Heart left ventricle (tissue), 16 donors: ENCODE results near the gene SUMF1. TPM values are rescaled to one million over a fixed set of nuclear protein-coding genes. Genes with fewer than 3 reads are reported as not detected.

Experiments used
- ATAC-seq, 4 donors: fragments of 200-7000 bp; cut with Tn5 transposase; one replicate each; pipeline ENCODE4 v1.9.1; 2020 to 2022; ENCODE audit warnings: moderate library complexity in 4 of 4, mild to moderate bottlenecking in 3 of 4, moderate number of reproducible peaks in 1 of 4
- DNase-seq, 5 donors: peaks; one replicate each; pipeline ENCODE4 v3.0.0-alpha.2; 2020
- H3K27ac ChIP-seq, 12 donors: fragments of 200-600 bp; sonication (generic) in 4 of 12; one replicate each; pipeline versions ENCODE4 v1.5.0 to v1.8.0; 2016 to 2022; ENCODE audit warnings: mild to moderate bottlenecking in 2 of 12
- H3K27me3 ChIP-seq, 9 donors: fragments of 200-600 bp; sonication (generic) in 2 of 9; one replicate each; pipeline versions ENCODE4 v1.5.1 to v1.8.0; 2016 to 2022; ENCODE audit warnings: mild to moderate bottlenecking in 3 of 9
- H3K36me3 ChIP-seq, 9 donors: fragments of 200-600 bp; sonication (generic) in 2 of 9; one replicate each; pipeline versions ENCODE4 v1.5.0 to v1.8.0; 2018 to 2022; ENCODE audit warnings: mild to moderate bottlenecking in 2 of 9
- H3K4me1 ChIP-seq, 12 donors: fragments of 200-600 bp; sonication (generic) in 4 of 12; one replicate each; pipeline versions ENCODE4 v1.5.0 to v1.8.0; 2016 to 2022; ENCODE audit warnings: mild to moderate bottlenecking in 3 of 12
- H3K4me3 ChIP-seq, 12 donors: fragments of 200-600 bp; sonication (generic) in 4 of 12; one replicate each; pipeline versions ENCODE4 v1.5.0 to v1.8.0; 2017 to 2022; ENCODE audit warnings: mild to moderate bottlenecking in 9 of 12, moderate library complexity in 4 of 12
- H3K9me3 ChIP-seq, 12 donors: fragments of 200-600 bp; sonication (generic) in 4 of 12; one replicate each; pipeline versions ENCODE4 v1.5.0 to v1.8.0; 2016 to 2022; ENCODE audit warnings: mild to moderate bottlenecking in 1 of 12
- POLR2A ChIP-seq, 2 donors: fragments of 450-650 bp; IDR thresholded peaks; one replicate each; pipeline ENCODE4 v1.6.1; 2017; ENCODE audit warnings: antibody characterized with exemption in 2 of 2, mild to moderate bottlenecking in 2 of 2, moderate library complexity in 2 of 2
- WGBS, 4 donors: extraction: QIAGEN DNeasy Blood & Tissue Kit in 2 of 4; methylation state at CpG; one replicate each; pipeline versions ENCODE4 v1.1.5 to v1.1.7; 2013 to 2018; 5-methylcytosine and 5-hydroxymethylcytosine counted together
- intact Hi-C, 10 donors: fragments of 100-400 bp; cut with DNase I; formaldehyde crosslinking; loops; one replicate each; pipeline versions ENCODE4 v1.11.1 to v1.14.2; 2022
- polyA plus RNA-seq, 2 donors: library from polyadenylated mRNA; stranded (reverse); fragments of 200-250 nt; gene quantifications; one replicate each; pipeline ENCODE4 v1.2.3, GENCODE V29; 2013
- total RNA-seq, 9 donors: library from RNA; depleted of rRNA in 2 of 9; stranded (reverse); fragments of >200 nt in 2 of 9; fragmentation: NEBNext Ultra II Directional in 3 of 9; extraction: Animal tissue kit (Norgen Biotek cat#: 25700) in 3 of 9; gene quantifications; one replicate each; pipeline versions ENCODE4 v1.1.0 to v1.2.4, GENCODE V29; 2016 to 2023
- TF ChIP-seq, protein P1 (sequence below), 12 donors: fragments of 200-600 bp; sonication (generic) in 4 of 12; IDR thresholded peaks; one replicate each; pipeline versions ENCODE4 v1.5.0 to v1.8.0; 2018 to 2022; ENCODE audit warnings: antibody characterized with exemption in 12 of 12, mild to moderate bottlenecking in 5 of 12
- donor health status: ischemic (EF 13 %, LVEDD 7.1; RV severe dilation, severe dysfunction).
- donor health status: healthy with polysubstance abuse.
- donor health status: DM: no; HTN: yes; CAD: no.
- donor health status: DM: no; HTN: no; CAD: no.
- donor health status: ischemic (EF 25% LVEDD 6.9; RV normal size, moderate dysfunction).
- donor health status: ischemic (EF 25% LVEDD 5.7; RV mildly dilated, moderate dysfunction).
- donor health status: healthy.
- donor health status: DM: yes; HTN: yes; CAD: no.
- donor health status: ischemic (EF 35%, LVEDD 5.7; RV mildly dilated, moderate dysfunction).
- donor health status: nonischemic (EF 11% LVEDD 7.7; RV severe dilation, severe dysfunction).
- donor health status: DM: yes; HTN: yes; CAD: no.
- donor health status: PGD.
- donor health status: ischemic (EF 29% LVEDD 5.4; RV normal size, mild dysfunction).
- donor health status: nonischemic (EF 23%, LVEDD 6.1; RV moderate dilation, normal function).

The SUMF1 gene
- total and polyA plus RNA-seq, 11 donors: 3.9 to 21.1 (median 11.2) TPM

DNA sequence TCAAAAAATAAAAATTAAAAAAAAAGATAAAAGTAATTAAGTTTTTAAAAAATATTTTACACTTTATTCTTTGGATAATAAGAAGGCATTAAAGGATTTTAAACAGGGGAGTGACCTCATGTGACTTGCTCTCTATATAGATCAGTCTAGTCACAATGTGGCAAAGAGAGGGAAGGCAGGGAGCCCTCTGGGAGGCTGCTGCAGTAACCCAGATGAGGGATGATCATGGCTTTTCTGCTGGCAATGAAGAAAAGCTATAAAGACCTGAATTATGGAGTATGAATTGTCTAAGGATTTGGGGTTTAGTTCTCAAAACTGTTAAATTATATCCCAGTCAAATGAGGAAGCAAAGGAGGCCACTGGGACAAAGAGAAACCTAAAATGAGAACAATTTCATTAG, 58.1 kb downstream of the SUMF1 start:
- Histone ChIP-seq H3K27me3 (no peaks in the 10 kb centered on the region), H3K4me3 (no peak overlapping the region), H3K9me3 (no peaks in the 10 kb centered on the region), H3K36me3 (peaks cover 0 to 51% (median 18%) of the 10 kb centered on the region in 9 donors), H3K4me1 (peaks cover 0 to 6% (median 0%) of the 10 kb centered on the region in 12 donors), H3K27ac (no peak overlapping the region)
- ATAC-seq: no peak
- no peak for TF ChIP-seq POLR2A (IDR thresholded peaks at IDR 0.05)
- TF ChIP-seq, protein P1, sequence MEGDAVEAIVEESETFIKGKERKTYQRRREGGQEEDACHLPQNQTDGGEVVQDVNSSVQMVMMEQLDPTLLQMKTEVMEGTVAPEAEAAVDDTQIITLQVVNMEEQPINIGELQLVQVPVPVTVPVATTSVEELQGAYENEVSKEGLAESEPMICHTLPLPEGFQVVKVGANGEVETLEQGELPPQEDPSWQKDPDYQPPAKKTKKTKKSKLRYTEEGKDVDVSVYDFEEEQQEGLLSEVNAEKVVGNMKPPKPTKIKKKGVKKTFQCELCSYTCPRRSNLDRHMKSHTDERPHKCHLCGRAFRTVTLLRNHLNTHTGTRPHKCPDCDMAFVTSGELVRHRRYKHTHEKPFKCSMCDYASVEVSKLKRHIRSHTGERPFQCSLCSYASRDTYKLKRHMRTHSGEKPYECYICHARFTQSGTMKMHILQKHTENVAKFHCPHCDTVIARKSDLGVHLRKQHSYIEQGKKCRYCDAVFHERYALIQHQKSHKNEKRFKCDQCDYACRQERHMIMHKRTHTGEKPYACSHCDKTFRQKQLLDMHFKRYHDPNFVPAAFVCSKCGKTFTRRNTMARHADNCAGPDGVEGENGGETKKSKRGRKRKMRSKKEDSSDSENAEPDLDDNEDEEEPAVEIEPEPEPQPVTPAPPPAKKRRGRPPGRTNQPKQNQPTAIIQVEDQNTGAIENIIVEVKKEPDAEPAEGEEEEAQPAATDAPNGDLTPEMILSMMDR (IDR thresholded peaks at IDR 0.05): no peak
- DNase-seq: no peak
- intact Hi-C loops: no loop called here

DNA sequence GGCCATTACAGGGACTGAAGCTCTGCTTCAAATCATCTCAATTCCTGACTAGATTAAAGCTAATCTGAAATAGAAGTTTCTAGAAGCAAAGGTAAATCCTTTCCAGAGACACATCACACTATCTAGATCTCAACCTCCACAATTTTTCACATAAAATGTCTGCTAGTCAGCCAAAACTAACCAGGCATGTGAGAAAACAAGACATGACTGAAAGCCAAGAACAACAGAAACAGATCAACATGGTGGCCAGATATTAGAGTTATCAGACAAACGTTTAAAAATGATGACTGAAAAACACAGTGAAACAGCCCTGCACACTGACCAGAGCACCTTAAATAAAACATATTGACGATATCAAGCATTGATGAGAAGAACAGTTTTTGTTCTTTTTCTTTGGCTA, 59.1 kb downstream of the SUMF1 start:
- DNase-seq (no peak), ATAC-seq (no peak)
- H3K9me3 ChIP-seq: no peaks in the 10 kb centered on the region
- H3K4me3 ChIP-seq: no peak overlapping the region
- H3K27me3 ChIP-seq: no peaks in the 10 kb centered on the region
- no peak overlapping the region for H3K27ac ChIP-seq
- peaks cover 0 to 6% (median 0%) of the 10 kb centered on the region in 12 donors for H3K4me1 ChIP-seq
- intact Hi-C loops: no loop called here
- peaks cover 0 to 56% (median 23%) of the 10 kb centered on the region in 9 donors for H3K36me3 ChIP-seq
- TF ChIP-seq, protein P1 (IDR thresholded peaks at IDR 0.05): no peak
- TF ChIP-seq POLR2A (IDR thresholded peaks at IDR 0.05): no peak
- WGBS, 4 donors: 64 to 74% (median 70%) methylated on average over 2 of the region's 2 CpGs

DNA sequence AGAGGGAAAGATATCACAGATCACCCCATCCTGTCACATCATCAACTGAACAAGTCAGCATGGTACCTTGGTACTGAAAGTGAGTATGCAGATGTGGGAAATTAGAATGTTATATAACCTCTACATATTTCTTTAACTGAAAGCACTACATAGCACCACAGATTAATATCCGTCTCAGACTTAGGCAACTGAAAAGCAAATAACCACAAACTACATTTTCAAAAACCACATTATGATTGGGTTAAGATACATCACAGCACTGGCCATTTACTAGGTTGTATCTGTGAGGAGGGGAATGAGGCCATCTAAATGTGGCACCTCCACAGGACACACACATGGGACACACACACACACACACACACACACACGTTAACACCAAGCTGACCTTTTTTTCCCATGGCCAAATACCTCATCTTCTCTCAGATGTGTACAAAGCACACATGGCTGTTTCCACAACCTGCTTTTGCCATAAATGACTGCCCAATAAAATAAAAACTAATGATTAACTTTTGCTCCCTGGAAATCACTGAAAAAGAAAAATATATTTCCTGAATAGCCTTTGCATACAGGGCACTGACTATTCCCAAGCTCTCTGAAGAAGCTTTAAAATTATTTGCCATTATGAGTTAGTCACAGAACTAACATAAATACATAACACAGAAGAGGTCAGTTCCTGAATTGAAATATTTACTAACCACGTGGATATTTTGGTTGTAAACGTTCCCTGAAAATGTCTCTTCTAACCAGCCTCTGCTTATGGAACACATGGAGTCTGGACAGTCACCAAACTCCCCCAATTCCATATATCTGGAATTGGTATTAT, 60.1 kb downstream of the SUMF1 start:
- 85 to 89% (median 88%) methylated on average over 4 of the region's 4 CpGs for WGBS, 4 donors
- DNase-seq (no peak), ATAC-seq (no peak)
- no peak overlapping the region for H3K4me3 ChIP-seq
- peaks cover 0 to 57% (median 27%) of the 10 kb centered on the region in 9 donors for H3K36me3 ChIP-seq
- H3K9me3 ChIP-seq: no peaks in the 10 kb centered on the region
- H3K27me3 ChIP-seq: no peaks in the 10 kb centered on the region
- H3K4me1 ChIP-seq: peaks cover 0 to 6% (median 0%) of the 10 kb centered on the region in 12 donors
- H3K27ac ChIP-seq: no peak overlapping the region
- TF ChIP-seq POLR2A (IDR thresholded peaks at IDR 0.05): no peak
- TF ChIP-seq, protein P1 (IDR thresholded peaks at IDR 0.05): no peak
- intact Hi-C loops: no loop called here

DNA sequence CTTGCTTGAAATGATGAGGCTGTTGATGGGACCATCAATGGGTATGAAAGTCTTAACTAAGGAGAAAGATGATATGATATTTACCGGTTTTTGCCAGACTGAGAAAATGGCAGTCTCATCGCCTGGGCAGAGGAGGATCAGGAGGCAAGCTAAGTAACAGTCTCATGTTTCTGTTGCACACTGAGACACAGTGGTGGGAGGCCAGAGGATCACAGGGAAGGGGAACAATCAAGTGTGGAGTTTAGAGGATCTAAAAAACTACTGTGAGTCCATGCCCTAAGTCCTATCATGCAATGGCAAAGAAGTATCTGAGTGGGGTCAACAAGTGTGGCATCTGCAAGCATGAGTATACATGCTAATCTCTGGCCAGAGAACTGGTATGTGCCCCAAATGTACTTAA, 62.2 kb downstream of the SUMF1 start:
- H3K4me1 ChIP-seq: peaks cover 0 to 6% (median 0%) of the 10 kb centered on the region in 12 donors
- no peaks in the 10 kb centered on the region for H3K27me3 ChIP-seq
- no peak overlapping the region for H3K27ac ChIP-seq
- TF ChIP-seq, protein P1 (IDR thresholded peaks at IDR 0.05): no peak
- no peak for TF ChIP-seq POLR2A (IDR thresholded peaks at IDR 0.05)
- 91 to 97% (median 93%) methylated on average over 2 of the region's 2 CpGs for WGBS, 4 donors
- peaks cover 0 to 47% (median 22%) of the 10 kb centered on the region in 9 donors for H3K36me3 ChIP-seq
- DNase-seq (no peak), ATAC-seq (no peak)
- H3K4me3 ChIP-seq: no peak overlapping the region
- intact Hi-C loops: no loop called here
- H3K9me3 ChIP-seq: no peaks in the 10 kb centered on the region
